HT-29 (cell line): ENCODE results near the gene MYL10. TPM values are rescaled to one million over a fixed set of nuclear protein-coding genes. Genes with fewer than 3 reads are reported as not detected.

Experiments used
- DNase-seq: peaks from one replicate; pipeline ENCODE4 v3.0.0-alpha.2; 2015; ENCODE audit warnings: low spot score
- total RNA-seq: library from RNA; depleted of rRNA; stranded (reverse); fragments of >200 nt; shearing (Covaris generic); gene quantifications from 2 replicates; pipeline ENCODE4 v1.2.3, GENCODE V29; 2014; rRNA removed

The MYL10 gene
- total RNA-seq, result not detected in 2 replicates

- no peak for DNase-seq
These were observed at the start of gene MYL10 for GRCh38 chr7:101629171-101629570. Gene MYL10, minus strand, starts transcription at chr7:101629296. Its CDS starts 178 bp downstream, at chr7:101629118.

- no peak for DNase-seq
These were observed 49.6 kb upstream of the MYL10 start for GRCh38 chr7:101678658-101679057.

- DNase-seq, result no peak
These were observed 48.8 kb upstream of the MYL10 start for GRCh38 chr7:101677797-101678479.

GRCh38 chr7:101677391-101677790 lies 48.3 kb upstream of the MYL10 start:
- DNase-seq, result no peak

GRCh38 chr7:101676956-101677355 lies 47.9 kb upstream of the MYL10 start:
- DNase-seq, result no peak

- no peak for DNase-seq
These were observed 47.0 kb upstream of the MYL10 start for GRCh38 chr7:101676062-101676598.

- DNase-seq, result no peak
These were observed 45.3 kb upstream of the MYL10 start for GRCh38 chr7:101674439-101674838.

- no peak for DNase-seq
These were observed 44.9 kb upstream of the MYL10 start for GRCh38 chr7:101673951-101674350.

- DNase-seq, result no peak
These were observed 44.2 kb upstream of the MYL10 start for GRCh38 chr7:101673315-101673714.

- DNase-seq, result no peak
These were observed 42.6 kb upstream of the MYL10 start for GRCh38 chr7:101671371-101672356.

GRCh38 chr7:101669307-101669706 lies 40.2 kb upstream of the MYL10 start:
- DNase-seq, result no peak

- DNase-seq, result no peak
These were observed 39.6 kb upstream of the MYL10 start for GRCh38 chr7:101668726-101669125.

- no peak for DNase-seq
These were observed 38.8 kb upstream of the MYL10 start for GRCh38 chr7:101667920-101668319.

- DNase-seq, result no peak
These were observed 38.3 kb upstream of the MYL10 start for GRCh38 chr7:101667399-101667798.

- DNase-seq, result no peak
These were observed 37.6 kb upstream of the MYL10 start for GRCh38 chr7:101666741-101667140.

- DNase-seq, result no peak
These were observed 37.2 kb upstream of the MYL10 start for GRCh38 chr7:101666293-101666692.

GRCh38 chr7:101664893-101665471 lies 35.9 kb upstream of the MYL10 start:
- DNase-seq, result no peak

GRCh38 chr7:101664436-101664835 lies 35.3 kb upstream of the MYL10 start:
- DNase-seq, result no peak

- no peak for DNase-seq
These were observed 34.7 kb upstream of the MYL10 start for GRCh38 chr7:101663747-101664146.

- no peak for DNase-seq
These were observed 33.4 kb upstream of the MYL10 start for GRCh38 chr7:101662447-101662998.

- DNase-seq, result no peak
These were observed 30.6 kb upstream of the MYL10 start for GRCh38 chr7:101659706-101660105.

- no peak for DNase-seq
These were observed 28.1 kb upstream of the MYL10 start for GRCh38 chr7:101657171-101657570.
